ENCODE data around the gene C1orf122. TPM values are rescaled to one million over a fixed set of nuclear protein-coding genes. Genes with fewer than 3 reads are reported as not detected.

C1orf122 gene
- total RNA-seq, 1 donor = 13.4 TPM

GRCh38 chr1:37792943-37793686, 14.5 kb upstream of the C1orf122 start:
- DNase-seq (ENCODE audit: low read depth) = no peak
- H3K4me3 ChIP-seq (ENCODE audit: low read depth, low read length) = no peak overlapping the region
- no peak for TF ChIP-seq CTCF (IDR thresholded peaks at IDR 0.05; ENCODE audit: insufficient read depth, low read depth, low read length)

GRCh38 chr1:37793773-37794371, 13.7 kb upstream of the C1orf122 start, which contains the start of gene MANEAL:
MANEAL (plus strand) TSS chr1:37793847; CDS start chr1:37794183, 336 bp downstream.
- no peak for TF ChIP-seq CTCF (IDR thresholded peaks at IDR 0.05; ENCODE audit: insufficient read depth, low read depth, low read length)
- H3K4me3 ChIP-seq (ENCODE audit: low read depth, low read length) = peak within 1 kb of the TSS; percentile 49
- DNase-seq (ENCODE audit: low read depth) = peak; percentile 48

GRCh38 chr1:37794372-37795339, 12.9 kb upstream of the C1orf122 start:
- H3K4me3 ChIP-seq (ENCODE audit: low read depth, low read length) = no peak overlapping the region

GRCh38 chr1:37795340-37796125, 12.1 kb upstream of the C1orf122 start:
- H3K4me3 ChIP-seq (ENCODE audit: low read depth, low read length) = no peak overlapping the region
- no peak for TF ChIP-seq CTCF (IDR thresholded peaks at IDR 0.05; ENCODE audit: insufficient read depth, low read depth, low read length)
- DNase-seq (ENCODE audit: low read depth) = peak; percentile 59

More at GRCh38 chr1:37794372-37795339, 12.9 kb upstream of the C1orf122 start:
- no peak for DNase-seq (ENCODE audit: low read depth)
- TF ChIP-seq CTCF (IDR thresholded peaks at IDR 0.05; ENCODE audit: insufficient read depth, low read depth, low read length) = no peak

GRCh38 chr1:37797750-37798345, 9.7 kb upstream of the C1orf122 start:
- peak; percentile 26 for DNase-seq (ENCODE audit: low read depth)
- TF ChIP-seq CTCF (IDR thresholded peaks at IDR 0.05; ENCODE audit: insufficient read depth, low read depth, low read length) = no peak
- H3K4me3 ChIP-seq (ENCODE audit: low read depth, low read length) = no peak overlapping the region
